Neural progenitor cell (in vitro differentiated cells): ENCODE measurements around the gene PHLPP2. TPM values are rescaled to one million over a fixed set of nuclear protein-coding genes. Genes with fewer than 3 reads are reported as not detected.

Experiments
- DNase-seq: peaks from one replicate; pipeline ENCODE4 v3.0.0-alpha.2; 2016; ENCODE audit warnings: low spot score
- H2AFZ ChIP-seq: fragments of 200-600 bp; sonication (generic); replicated peaks from 2 replicates; pipeline ENCODE4 v1.6.1; 2016; ENCODE audit warnings: antibody characterized with exemption
- H3F3A ChIP-seq: fragments of 200-600 bp; sonication (generic); 2 replicates; pipeline ENCODE4 v1.6.1; 2016; ENCODE audit warnings: antibody characterized with exemption, low read depth
- H3K27ac ChIP-seq: fragments of 200-600 bp; sonication (generic); 2 replicates; pipeline ENCODE4 v1.5.1; 2016; ENCODE audit warnings: mild to moderate bottlenecking
- H3K27me3 ChIP-seq: fragments of 200-600 bp; sonication (generic); 2 replicates; pipeline ENCODE4 v1.6.1; 2016; ENCODE audit warnings: mild to moderate bottlenecking, moderate library complexity
- H3K36me3 ChIP-seq: fragments of 200-600 bp; sonication (generic); 2 replicates; pipeline ENCODE4 v1.5.1; 2016
- H3K4me1 ChIP-seq: fragments of 200-600 bp; sonication (generic); 2 replicates; pipeline ENCODE4 v1.6.1; 2016; ENCODE audit warnings: mixed run types
- H3K4me2 ChIP-seq: fragments of 200-600 bp; sonication (generic); 2 replicates; pipeline ENCODE4 v1.6.1; 2016
- H3K4me3 ChIP-seq: fragments of 200-600 bp; sonication (generic); 2 replicates; pipeline ENCODE4 v1.5.1; 2016
- H3K79me2 ChIP-seq: fragments of 200-600 bp; sonication (generic); 2 replicates; pipeline ENCODE4 v1.6.1; 2016; ENCODE audit warnings: low read depth
- H3K9ac ChIP-seq: fragments of 200-600 bp; sonication (generic); 2 replicates; pipeline ENCODE4 v1.6.1; 2016
- H3K9me3 ChIP-seq: fragments of 200-600 bp; sonication (generic); 2 replicates; pipeline ENCODE4 v1.5.1; 2016; ENCODE audit warnings: low read depth
- H4K20me1 ChIP-seq: fragments of 200-600 bp; sonication (generic); 2 replicates; pipeline ENCODE4 v1.6.1; 2016; ENCODE audit warnings: low read depth
- H3K27ac Mint-ChIP-seq: 3 replicates; pipeline ENCODE4 v1.8.0; 2021; ENCODE audit warnings: mixed read lengths
- H3K27me3 Mint-ChIP-seq: 2 replicates; pipeline ENCODE4 v1.8.0; 2022; ENCODE audit warnings: low read depth, mild to moderate bottlenecking, inconsistent platforms, moderate library complexity, mixed read lengths; ENCODE audit not compliant: insufficient read depth
- H3K36me3 Mint-ChIP-seq: 3 replicates; pipeline ENCODE4 v1.8.0; 2021; ENCODE audit warnings: mixed read lengths
- H3K4me1 Mint-ChIP-seq: 3 replicates; pipeline ENCODE4 v1.8.0; 2021; ENCODE audit warnings: mixed read lengths
- H3K4me3 Mint-ChIP-seq: 3 replicates; pipeline ENCODE4 v1.8.0; 2021; ENCODE audit warnings: mild to moderate bottlenecking, moderate library complexity, mixed read lengths
- H3K9me3 Mint-ChIP-seq: 3 replicates; pipeline ENCODE4 v1.8.0; 2020; ENCODE audit warnings: mixed read lengths
- EZH2 ChIP-seq: fragments of 200-600 bp; sonication (generic); IDR thresholded peaks from 2 replicates; pipeline ENCODE4 v1.6.1; 2017; ENCODE audit warnings: antibody characterized with exemption, mild to moderate bottlenecking, moderate library complexity
- EZH2phosphoT487 ChIP-seq: fragments of 200-600 bp; sonication (generic); IDR thresholded peaks from 2 replicates; pipeline ENCODE4 v1.6.1; 2017; ENCODE audit warnings: antibody characterized with exemption
- total RNA-seq: library from RNA; depleted of rRNA; stranded (reverse); fragments of >200 nt; gene quantifications from 2 replicates; pipeline ENCODE4 v1.2.3, GENCODE V29; 2015; ENCODE audit warnings: low replicate concordance
- TF ChIP-seq, protein P1 (sequence below): fragments of 200-600 bp; sonication (generic); IDR thresholded peaks from 2 replicates; pipeline ENCODE4 v1.5.1; 2017; ENCODE audit warnings: antibody characterized with exemption, mild to moderate bottlenecking

PHLPP2 gene
- total RNA-seq, 1 donor from 2014 or later: 12.9 TPM

DNA sequence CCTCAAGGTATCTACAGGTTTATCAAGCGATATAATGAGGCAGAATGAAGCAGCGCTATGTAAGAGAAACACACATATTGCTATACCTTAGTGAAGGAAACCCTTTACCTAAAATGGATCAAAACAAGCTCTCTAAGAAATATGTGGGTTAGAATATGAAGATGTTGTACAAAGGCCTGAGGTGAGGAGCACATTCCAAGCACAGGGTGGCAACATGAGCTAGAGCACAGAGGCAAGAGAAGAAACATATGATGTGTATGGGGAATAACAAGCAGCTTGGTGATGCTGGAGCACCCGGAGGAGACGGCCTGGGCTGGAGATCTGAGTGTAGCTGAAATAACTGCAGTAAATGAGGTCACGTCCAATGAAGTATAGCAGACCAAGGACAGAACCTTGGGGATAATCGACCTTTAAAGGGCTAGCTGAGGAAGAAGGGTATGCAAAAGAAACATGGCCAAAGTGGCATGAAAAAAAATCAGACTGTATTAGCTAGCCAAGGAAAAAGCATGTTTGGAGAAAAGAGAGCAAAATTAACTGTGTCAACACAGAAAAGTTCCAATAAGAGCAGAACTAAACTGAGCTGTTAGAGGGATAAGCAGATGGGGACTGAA, 54.5 kb downstream of the PHLPP2 start:
- no peak for TF ChIP-seq EZH2phosphoT487
- TF ChIP-seq, protein P1, sequence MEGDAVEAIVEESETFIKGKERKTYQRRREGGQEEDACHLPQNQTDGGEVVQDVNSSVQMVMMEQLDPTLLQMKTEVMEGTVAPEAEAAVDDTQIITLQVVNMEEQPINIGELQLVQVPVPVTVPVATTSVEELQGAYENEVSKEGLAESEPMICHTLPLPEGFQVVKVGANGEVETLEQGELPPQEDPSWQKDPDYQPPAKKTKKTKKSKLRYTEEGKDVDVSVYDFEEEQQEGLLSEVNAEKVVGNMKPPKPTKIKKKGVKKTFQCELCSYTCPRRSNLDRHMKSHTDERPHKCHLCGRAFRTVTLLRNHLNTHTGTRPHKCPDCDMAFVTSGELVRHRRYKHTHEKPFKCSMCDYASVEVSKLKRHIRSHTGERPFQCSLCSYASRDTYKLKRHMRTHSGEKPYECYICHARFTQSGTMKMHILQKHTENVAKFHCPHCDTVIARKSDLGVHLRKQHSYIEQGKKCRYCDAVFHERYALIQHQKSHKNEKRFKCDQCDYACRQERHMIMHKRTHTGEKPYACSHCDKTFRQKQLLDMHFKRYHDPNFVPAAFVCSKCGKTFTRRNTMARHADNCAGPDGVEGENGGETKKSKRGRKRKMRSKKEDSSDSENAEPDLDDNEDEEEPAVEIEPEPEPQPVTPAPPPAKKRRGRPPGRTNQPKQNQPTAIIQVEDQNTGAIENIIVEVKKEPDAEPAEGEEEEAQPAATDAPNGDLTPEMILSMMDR: no peak
- no peak for TF ChIP-seq EZH2
- Mint-ChIP-seq H3K4me1 (no peaks in the 10 kb centered on the region), H3K36me3 (peaks cover 15% of the 10 kb centered on the region), H3K9me3 (no peaks in the 10 kb centered on the region), H3K27ac (no peak overlapping the region), H3K4me3 (no peak overlapping the region), H3K27me3 (peaks cover 2% of the 10 kb centered on the region)
- no peaks in the 10 kb centered on the region for H4K20me1 ChIP-seq
- H3F3A ChIP-seq: no peaks in the 10 kb centered on the region
- H2AFZ ChIP-seq: no peak overlapping the region
- H3K27me3 ChIP-seq: no peaks in the 10 kb centered on the region
- no peak overlapping the region for H3K4me2 ChIP-seq
- no peaks in the 10 kb centered on the region for H3K36me3 ChIP-seq
- no peaks in the 10 kb centered on the region for H3K79me2 ChIP-seq
- peaks cover 8% of the 10 kb centered on the region for H3K4me1 ChIP-seq
- H3K27ac ChIP-seq: no peak overlapping the region
- H3K9me3 ChIP-seq: no peaks in the 10 kb centered on the region
- DNase-seq: no peak
- no peak overlapping the region for H3K9ac ChIP-seq
- H3K4me3 ChIP-seq: no peak overlapping the region

GRCh38 chr16:71666928-71667707, 57.4 kb downstream of the PHLPP2 start:
- Histone ChIP-seq H3K36me3 (no peaks in the 10 kb centered on the region), H3K79me2 (no peaks in the 10 kb centered on the region)
- H3K27ac Mint-ChIP-seq: no peak overlapping the region

GRCh38 chr16:71666264-71666663, 58.2 kb downstream of the PHLPP2 start:
- Mint-ChIP-seq H3K9me3 (no peaks in the 10 kb centered on the region), H3K27ac (no peak overlapping the region), H3K4me3 (no peak overlapping the region), H3K27me3 (no peaks in the 10 kb centered on the region), H3K4me1 (no peaks in the 10 kb centered on the region), H3K36me3 (peaks cover 16% of the 10 kb centered on the region)
- Histone ChIP-seq H3K27ac (no peak overlapping the region), H3K9ac (no peak overlapping the region), H4K20me1 (no peaks in the 10 kb centered on the region), H3F3A (no peaks in the 10 kb centered on the region), H3K4me2 (no peak overlapping the region), H3K4me1 (no peaks in the 10 kb centered on the region), H3K79me2 (no peaks in the 10 kb centered on the region), H2AFZ (no peak overlapping the region), H3K9me3 (no peaks in the 10 kb centered on the region), H3K36me3 (peaks cover 2% of the 10 kb centered on the region), H3K4me3 (no peak overlapping the region), H3K27me3 (no peaks in the 10 kb centered on the region)
- TF ChIP-seq EZH2 (no peak), EZH2phosphoT487 (no peak)
- TF ChIP-seq, protein P1: no peak
- no peak for DNase-seq

More at GRCh38 chr16:71666928-71667707, 57.4 kb downstream of the PHLPP2 start:
- no peaks in the 10 kb centered on the region for H3K4me1 Mint-ChIP-seq
- no peak overlapping the region for H3K4me3 Mint-ChIP-seq
- no peak for DNase-seq
- Histone ChIP-seq H3K27me3 (no peaks in the 10 kb centered on the region), H3F3A (no peaks in the 10 kb centered on the region), H3K4me2 (no peak overlapping the region), H3K4me1 (peaks cover 2% of the 10 kb centered on the region), H4K20me1 (no peaks in the 10 kb centered on the region), H3K9me3 (no peaks in the 10 kb centered on the region), H2AFZ (no peak overlapping the region), H3K27ac (no peak overlapping the region), H3K4me3 (no peak overlapping the region), H3K9ac (no peak overlapping the region)
- no peak for TF ChIP-seq EZH2phosphoT487
- TF ChIP-seq EZH2: no peak
- TF ChIP-seq, protein P1: no peak
- no peaks in the 10 kb centered on the region for H3K27me3 Mint-ChIP-seq
- H3K36me3 Mint-ChIP-seq: peaks cover 19% of the 10 kb centered on the region
- no peaks in the 10 kb centered on the region for H3K9me3 Mint-ChIP-seq
